ENCODE results near the gene GFM2.
"Not testable (repeated sequence)": the region's sequence is repeated elsewhere in the genome, so short reads cannot be mapped to it uniquely, and the experiment has no call there.

Gene GFM2

GRCh38 chr5:74686962-74687751 is 79.8 kb downstream of the GFM2 start:
- TF ChIP-seq, protein P1, sequence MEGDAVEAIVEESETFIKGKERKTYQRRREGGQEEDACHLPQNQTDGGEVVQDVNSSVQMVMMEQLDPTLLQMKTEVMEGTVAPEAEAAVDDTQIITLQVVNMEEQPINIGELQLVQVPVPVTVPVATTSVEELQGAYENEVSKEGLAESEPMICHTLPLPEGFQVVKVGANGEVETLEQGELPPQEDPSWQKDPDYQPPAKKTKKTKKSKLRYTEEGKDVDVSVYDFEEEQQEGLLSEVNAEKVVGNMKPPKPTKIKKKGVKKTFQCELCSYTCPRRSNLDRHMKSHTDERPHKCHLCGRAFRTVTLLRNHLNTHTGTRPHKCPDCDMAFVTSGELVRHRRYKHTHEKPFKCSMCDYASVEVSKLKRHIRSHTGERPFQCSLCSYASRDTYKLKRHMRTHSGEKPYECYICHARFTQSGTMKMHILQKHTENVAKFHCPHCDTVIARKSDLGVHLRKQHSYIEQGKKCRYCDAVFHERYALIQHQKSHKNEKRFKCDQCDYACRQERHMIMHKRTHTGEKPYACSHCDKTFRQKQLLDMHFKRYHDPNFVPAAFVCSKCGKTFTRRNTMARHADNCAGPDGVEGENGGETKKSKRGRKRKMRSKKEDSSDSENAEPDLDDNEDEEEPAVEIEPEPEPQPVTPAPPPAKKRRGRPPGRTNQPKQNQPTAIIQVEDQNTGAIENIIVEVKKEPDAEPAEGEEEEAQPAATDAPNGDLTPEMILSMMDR (IDR thresholded peaks at IDR 0.05; ENCODE audit: low read depth, low read length): no peak

DNA sequence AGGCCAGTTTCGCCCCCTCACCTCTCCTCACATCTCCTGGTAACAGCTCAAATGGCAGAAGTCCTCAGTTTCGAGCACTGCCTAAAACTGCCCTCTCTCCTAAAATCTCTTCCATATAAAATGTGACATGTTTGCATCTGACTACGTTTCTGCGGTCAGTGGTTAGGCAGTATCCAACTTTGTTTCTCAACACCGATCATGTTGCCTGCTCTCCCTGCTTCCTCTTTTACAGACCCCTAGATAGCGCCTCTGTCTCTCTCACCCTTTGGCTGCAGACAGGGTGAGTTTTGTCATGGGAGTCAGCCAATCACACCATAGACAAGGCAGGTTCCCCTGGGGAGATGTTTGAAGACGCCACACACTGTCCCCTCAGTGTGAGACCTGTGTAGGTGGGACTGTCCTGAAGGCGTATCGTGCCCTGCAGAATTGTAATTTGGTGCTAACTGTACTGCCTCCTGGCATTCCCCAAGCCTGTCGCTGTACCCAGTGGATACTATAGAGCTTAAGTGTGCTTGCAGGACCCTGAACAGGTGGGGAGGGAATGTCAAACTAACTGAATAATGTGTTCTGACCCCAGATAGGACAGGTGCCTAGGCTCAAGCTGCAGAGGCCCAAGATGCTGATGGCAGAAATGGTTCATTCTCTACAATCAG is 80.8 kb downstream of the GFM2 start:
- no peak for DNase-seq
- peak overlapping the region; percentile 70 for H3K4me3 ChIP-seq (ENCODE audit: low read depth, low read length)
- H3K9me3 ChIP-seq (ENCODE audit: severe bottlenecking): no peaks in the 10 kb centered on the region
- no peak overlapping the region for H3K27ac ChIP-seq
- TF ChIP-seq, protein P1 (IDR thresholded peaks at IDR 0.05; ENCODE audit: low read depth, low read length): no peak
- H3K36me3 ChIP-seq: peaks cover 3% of the 10 kb centered on the region
- H3K27me3 ChIP-seq (ENCODE audit: insufficient read depth, low read depth, severe bottlenecking): no peaks in the 10 kb centered on the region

More at GRCh38 chr5:74686962-74687751, 79.8 kb downstream of the GFM2 start:
- peaks cover 7% of the 10 kb centered on the region for H3K36me3 ChIP-seq
- no peak overlapping the region for H3K27ac ChIP-seq
- no peak for DNase-seq
- H3K27me3 ChIP-seq (ENCODE audit: insufficient read depth, low read depth, severe bottlenecking): no peaks in the 10 kb centered on the region
- H3K4me3 ChIP-seq (ENCODE audit: low read depth, low read length): no peak overlapping the region
- no peaks in the 10 kb centered on the region for H3K9me3 ChIP-seq (ENCODE audit: severe bottlenecking)

DNA sequence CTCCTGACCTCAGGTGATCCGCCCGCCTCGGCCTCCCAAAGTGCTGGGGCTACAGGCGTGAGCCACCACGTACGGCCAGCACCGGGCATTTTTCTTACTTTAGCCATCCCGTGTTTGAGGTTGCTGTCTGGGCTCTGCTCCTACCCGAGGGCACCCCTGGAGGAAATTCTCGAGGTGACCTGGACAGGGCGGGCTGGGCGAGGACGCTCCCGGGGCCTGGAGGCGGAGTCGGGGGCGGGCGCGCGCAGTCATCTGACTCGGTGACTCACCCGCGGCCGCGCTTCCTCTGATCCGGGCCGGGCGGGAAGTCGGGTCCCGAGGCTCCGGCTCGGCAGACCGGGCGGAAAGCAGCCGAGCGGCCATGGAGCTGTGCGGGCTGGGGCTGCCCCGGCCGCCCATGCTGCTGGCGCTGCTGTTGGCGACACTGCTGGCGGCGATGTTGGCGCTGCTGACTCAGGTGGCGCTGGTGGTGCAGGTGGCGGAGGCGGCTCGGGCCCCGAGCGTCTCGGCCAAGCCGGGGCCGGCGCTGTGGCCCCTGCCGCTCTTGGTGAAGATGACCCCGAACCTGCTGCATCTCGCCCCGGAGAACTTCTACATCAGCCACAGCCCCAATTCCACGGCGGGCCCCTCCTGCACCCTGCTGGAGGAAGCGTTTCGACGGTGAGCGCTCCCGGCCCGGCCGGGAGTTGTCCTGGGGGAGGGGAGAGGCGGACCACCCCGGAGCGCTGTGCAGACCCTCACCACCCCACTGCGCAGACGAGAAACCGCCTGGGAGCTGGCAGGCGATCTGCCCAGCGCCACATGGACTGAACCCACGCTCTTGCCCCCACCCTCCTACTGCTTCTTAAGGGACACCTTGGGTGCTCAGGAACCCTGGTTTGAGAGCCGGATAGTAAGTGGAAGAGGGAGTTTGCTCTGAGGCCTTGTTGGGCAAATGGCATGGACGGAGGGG is 81.7 kb downstream of the GFM2 start, which contains the start of gene HEXB:
Gene HEXB, plus strand, starts transcription at position 334 of the 952 bp plus-strand sequence. Its CDS starts 28 bp downstream, at position 362.
- peak within 1 kb of the TSS; percentile 66 for H3K27ac ChIP-seq
- peak; percentile 85 for DNase-seq
- TF ChIP-seq, protein P1 (IDR thresholded peaks at IDR 0.05; ENCODE audit: low read depth, low read length): no peak
- peak within 1 kb of the TSS; percentile 70 for H3K4me3 ChIP-seq (ENCODE audit: low read depth, low read length)
- no peaks in the 10 kb centered on the region for H3K27me3 ChIP-seq (ENCODE audit: insufficient read depth, low read depth, severe bottlenecking)
- no peaks in the 10 kb centered on the region for H3K9me3 ChIP-seq (ENCODE audit: severe bottlenecking)
- H3K36me3 ChIP-seq: peaks cover 3% of the 10 kb centered on the region

DNA sequence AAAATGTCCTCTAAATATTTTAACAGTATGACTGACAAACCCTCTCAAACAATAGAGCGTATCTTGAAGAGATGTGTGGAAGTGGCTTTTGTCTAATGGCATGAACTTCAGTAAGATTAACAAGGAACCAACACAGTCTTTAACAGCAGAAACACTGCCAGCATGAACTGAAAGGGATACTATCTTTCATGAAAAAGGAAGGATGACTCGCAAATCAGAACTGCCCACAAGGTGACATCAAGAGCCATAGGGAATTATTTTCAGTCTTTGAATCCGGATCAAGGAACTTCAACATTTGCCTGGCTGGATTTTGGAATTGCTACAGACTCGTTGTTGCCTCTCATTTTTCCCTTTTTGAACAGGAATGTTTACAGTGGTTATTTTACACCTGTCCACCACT is 87.0 kb downstream of the GFM2 start:
- DNase-seq: no peak
- Histone ChIP-seq H3K9me3 (ENCODE audit: severe bottlenecking) (no peaks in the 10 kb centered on the region), H3K36me3 (no peaks in the 10 kb centered on the region), H3K27ac (no peak overlapping the region), H3K4me3 (ENCODE audit: low read depth, low read length) (no peak overlapping the region), H3K27me3 (ENCODE audit: insufficient read depth, low read depth, severe bottlenecking) (no peaks in the 10 kb centered on the region)
- TF ChIP-seq, protein P1 (IDR thresholded peaks at IDR 0.05; ENCODE audit: low read depth, low read length): no peak

DNA sequence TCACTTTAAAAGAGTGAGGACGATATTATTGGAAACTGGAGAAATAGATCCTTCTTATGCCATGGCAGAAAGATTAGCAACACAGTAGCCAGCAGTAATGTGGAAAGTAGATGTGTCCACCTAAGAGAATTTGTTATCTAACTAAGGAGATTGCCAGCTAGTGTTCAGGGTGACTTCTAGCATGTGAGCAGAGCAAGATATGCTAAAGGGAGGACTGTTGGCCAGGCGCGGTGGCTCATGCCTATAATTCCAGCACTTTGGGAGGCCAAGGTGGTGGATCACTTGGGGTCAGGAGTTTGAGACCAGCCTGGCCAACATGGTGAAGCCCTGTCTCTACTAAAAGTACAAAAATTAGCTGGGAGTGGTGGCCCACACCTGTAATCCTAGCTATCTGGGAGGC is 87.6 kb downstream of the GFM2 start:
- not testable (repeated sequence) for H3K9me3 ChIP-seq (ENCODE audit: severe bottlenecking); H3K27ac ChIP-seq; H3K36me3 ChIP-seq; H3K27me3 ChIP-seq (ENCODE audit: insufficient read depth, low read depth, severe bottlenecking); H3K4me3 ChIP-seq (ENCODE audit: low read depth, low read length); DNase-seq

GRCh38 chr5:74678123-74678522 is 88.8 kb downstream of the GFM2 start:
- H3K27ac ChIP-seq; H3K9me3 ChIP-seq (ENCODE audit: severe bottlenecking); H3K27me3 ChIP-seq (ENCODE audit: insufficient read depth, low read depth, severe bottlenecking); H3K36me3 ChIP-seq; DNase-seq; H3K4me3 ChIP-seq (ENCODE audit: low read depth, low read length): not testable (repeated sequence)

- not testable (repeated sequence) for H3K9me3 ChIP-seq (ENCODE audit: severe bottlenecking); DNase-seq; H3K27ac ChIP-seq; H3K27me3 ChIP-seq (ENCODE audit: insufficient read depth, low read depth, severe bottlenecking); H3K36me3 ChIP-seq; H3K4me3 ChIP-seq (ENCODE audit: low read depth, low read length)
Measured at GRCh38 chr5:74676466-74676865, 90.5 kb downstream of the GFM2 start.
